Hepatocyte (in vitro differentiated cells): ENCODE measurements around the gene SSBP2. TPM values are rescaled to one million over a fixed set of nuclear protein-coding genes. Genes with fewer than 3 reads are reported as not detected.

ENCODE experiments used
- DNase-seq: peaks from one replicate; pipeline ENCODE4 v3.0.0-alpha.2; 2016; ENCODE audit warnings: low spot score
- H2AFZ ChIP-seq: fragments of 200-600 bp; sonication (generic); 2 replicates; pipeline ENCODE4 v1.6.0; 2016; ENCODE audit warnings: antibody characterized with exemption, mild to moderate bottlenecking
- H3K27ac ChIP-seq: fragments of 200-600 bp; sonication (generic); 2 replicates; pipeline ENCODE4 v1.5.1; 2016; ENCODE audit warnings: mild to moderate bottlenecking
- H3K27me3 ChIP-seq: fragments of 200-600 bp; sonication (generic); 2 replicates; pipeline ENCODE4 v1.6.1; 2016
- H3K36me3 ChIP-seq: fragments of 200-600 bp; sonication (generic); replicated peaks from 2 replicates; pipeline ENCODE4 v1.5.1; 2016; ENCODE audit warnings: low read depth; ENCODE audit not compliant: insufficient read depth
- H3K4me1 ChIP-seq: fragments of 200-600 bp; sonication (generic); 2 replicates; pipeline ENCODE4 v1.5.1; 2016; ENCODE audit warnings: mild to moderate bottlenecking, moderate library complexity; ENCODE audit not compliant: insufficient read depth
- H3K4me2 ChIP-seq: fragments of 200-600 bp; sonication (generic); 2 replicates; pipeline ENCODE4 v1.6.0; 2016
- H3K4me3 ChIP-seq: fragments of 200-600 bp; sonication (generic); 2 replicates; pipeline ENCODE4 v1.5.1; 2016; ENCODE audit warnings: mild to moderate bottlenecking
- H3K79me2 ChIP-seq: fragments of 200-600 bp; sonication (generic); 2 replicates; pipeline ENCODE4 v1.6.0; 2017; ENCODE audit warnings: mild to moderate bottlenecking
- H3K9me2 ChIP-seq: fragments of 200-600 bp; sonication (generic); replicated peaks from 2 replicates; pipeline ENCODE4 v1.6.0; 2017; ENCODE audit warnings: mild to moderate bottlenecking; ENCODE audit not compliant: insufficient read depth
- H3K9me3 ChIP-seq: fragments of 200-600 bp; sonication (generic); 2 replicates; pipeline ENCODE4 v1.5.1; 2016; ENCODE audit warnings: low read depth, mild to moderate bottlenecking
- H4K20me1 ChIP-seq: fragments of 200-600 bp; sonication (generic); 2 replicates; pipeline ENCODE4 v1.6.0; 2016; ENCODE audit warnings: mild to moderate bottlenecking; ENCODE audit not compliant: insufficient read depth, poor library complexity, severe bottlenecking
- EZH2 ChIP-seq: fragments of 200-600 bp; sonication (generic); IDR thresholded peaks from 2 replicates; pipeline ENCODE4 v1.6.1; 2016; ENCODE audit warnings: antibody characterized with exemption, mild to moderate bottlenecking, borderline replicate concordance
- EZH2phosphoT487 ChIP-seq: fragments of 200-600 bp; sonication (generic); IDR thresholded peaks from one replicate; pipeline ENCODE4 v1.6.1; 2018; ENCODE audit warnings: antibody characterized with exemption, mild to moderate bottlenecking, low read depth, moderate library complexity; ENCODE audit not compliant: unreplicated experiment, severe bottlenecking
- WGBS: methylation state at CpG from one replicate; pipeline ENCODE4 v1.1.6; 2016; ENCODE audit warnings: low lambda C conversion rate; ENCODE audit errors: missing lambda C conversion rate; 5-methylcytosine and 5-hydroxymethylcytosine counted together
- polyA plus RNA-seq: library from polyadenylated mRNA; unstranded; fragments of >200 nt; fragmentation: Nextera tagmentation; extraction: Ambion mirVana; gene quantifications from 2 replicates; pipeline ENCODE4 v1.2.1, GENCODE V29; 2016
- total RNA-seq: library from RNA; depleted of rRNA; stranded (reverse); fragments of >200 nt; gene quantifications from 2 replicates; pipeline ENCODE4 v1.2.3, GENCODE V29; 2014
- TF ChIP-seq, protein P1 (sequence below): fragments of 200-600 bp; sonication (generic); IDR thresholded peaks from 2 replicates; pipeline ENCODE4 v1.5.1; 2016; ENCODE audit warnings: antibody characterized with exemption, mild to moderate bottlenecking; ENCODE audit not compliant: poor library complexity

Gene SSBP2
- total and polyA plus RNA-seq, 2 experiments from 2014 or later: 23.7 to 48.2 TPM

DNA sequence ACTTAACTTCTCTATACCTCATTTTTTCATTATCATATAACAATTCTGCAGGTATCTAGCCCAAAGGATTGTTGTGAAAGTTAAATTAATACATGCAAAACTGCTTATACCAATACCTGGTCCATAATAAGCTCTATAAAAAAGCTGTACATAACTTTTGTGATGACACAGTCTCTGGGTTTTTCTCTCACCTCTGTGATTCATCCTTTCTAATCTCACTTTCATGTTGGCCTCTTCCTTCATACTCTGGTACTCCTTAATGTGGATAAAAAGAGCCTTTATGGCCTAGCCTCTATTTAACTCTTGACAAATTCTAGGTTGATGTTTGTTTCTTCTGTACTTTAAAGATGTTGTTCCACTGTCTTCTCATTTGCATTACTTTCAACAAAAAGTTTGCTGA, 194.1 kb downstream of the SSBP2 start:
- no peaks in the 10 kb centered on the region for H3K36me3 ChIP-seq
- no peaks in the 10 kb centered on the region for H3K9me2 ChIP-seq
- TF ChIP-seq EZH2 (no peak), EZH2phosphoT487 (no peak)
- TF ChIP-seq, protein P1, sequence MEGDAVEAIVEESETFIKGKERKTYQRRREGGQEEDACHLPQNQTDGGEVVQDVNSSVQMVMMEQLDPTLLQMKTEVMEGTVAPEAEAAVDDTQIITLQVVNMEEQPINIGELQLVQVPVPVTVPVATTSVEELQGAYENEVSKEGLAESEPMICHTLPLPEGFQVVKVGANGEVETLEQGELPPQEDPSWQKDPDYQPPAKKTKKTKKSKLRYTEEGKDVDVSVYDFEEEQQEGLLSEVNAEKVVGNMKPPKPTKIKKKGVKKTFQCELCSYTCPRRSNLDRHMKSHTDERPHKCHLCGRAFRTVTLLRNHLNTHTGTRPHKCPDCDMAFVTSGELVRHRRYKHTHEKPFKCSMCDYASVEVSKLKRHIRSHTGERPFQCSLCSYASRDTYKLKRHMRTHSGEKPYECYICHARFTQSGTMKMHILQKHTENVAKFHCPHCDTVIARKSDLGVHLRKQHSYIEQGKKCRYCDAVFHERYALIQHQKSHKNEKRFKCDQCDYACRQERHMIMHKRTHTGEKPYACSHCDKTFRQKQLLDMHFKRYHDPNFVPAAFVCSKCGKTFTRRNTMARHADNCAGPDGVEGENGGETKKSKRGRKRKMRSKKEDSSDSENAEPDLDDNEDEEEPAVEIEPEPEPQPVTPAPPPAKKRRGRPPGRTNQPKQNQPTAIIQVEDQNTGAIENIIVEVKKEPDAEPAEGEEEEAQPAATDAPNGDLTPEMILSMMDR: no peak
- H3K4me1 ChIP-seq: no peaks in the 10 kb centered on the region
- H4K20me1 ChIP-seq: no peaks in the 10 kb centered on the region
- H3K79me2 ChIP-seq: no peaks in the 10 kb centered on the region
- H2AFZ ChIP-seq: no peak overlapping the region
- no peak overlapping the region for H3K27ac ChIP-seq
- H3K4me2 ChIP-seq: no peak overlapping the region
- no peak for DNase-seq
- H3K27me3 ChIP-seq: no peaks in the 10 kb centered on the region
- no peaks in the 10 kb centered on the region for H3K9me3 ChIP-seq
- no peak overlapping the region for H3K4me3 ChIP-seq

DNA sequence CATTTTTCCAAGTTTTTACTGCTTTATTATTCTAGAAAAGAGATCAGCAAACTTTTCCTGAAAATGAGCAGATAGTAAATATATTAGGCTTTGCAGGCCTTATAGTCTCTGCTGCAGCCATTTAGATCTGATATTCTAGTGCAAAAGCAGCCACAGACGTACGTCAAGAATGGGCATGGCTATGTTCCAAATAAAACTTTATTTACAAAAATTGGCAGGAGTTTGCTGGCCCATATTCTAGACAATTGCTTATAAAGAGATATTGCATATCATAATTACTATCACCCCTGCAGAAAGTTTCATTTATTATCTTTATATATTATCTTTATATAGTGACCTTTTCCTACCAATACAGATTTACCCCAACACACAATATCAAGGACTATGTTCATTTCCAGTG, 195.0 kb downstream of the SSBP2 start:
- H3K27me3 ChIP-seq: no peaks in the 10 kb centered on the region
- no peaks in the 10 kb centered on the region for H3K4me1 ChIP-seq
- H3K36me3 ChIP-seq: no peaks in the 10 kb centered on the region
- no peaks in the 10 kb centered on the region for H3K79me2 ChIP-seq
- WGBS: 88% methylated on average over 2 of the region's 2 CpGs
- no peak overlapping the region for H3K27ac ChIP-seq
- no peak overlapping the region for H3K4me3 ChIP-seq
- TF ChIP-seq EZH2: no peak
- TF ChIP-seq EZH2phosphoT487: no peak
- TF ChIP-seq, protein P1: no peak
- no peaks in the 10 kb centered on the region for H4K20me1 ChIP-seq
- no peaks in the 10 kb centered on the region for H3K9me3 ChIP-seq
- no peak overlapping the region for H2AFZ ChIP-seq
- H3K4me2 ChIP-seq: no peak overlapping the region
- no peaks in the 10 kb centered on the region for H3K9me2 ChIP-seq
- DNase-seq: no peak

DNA sequence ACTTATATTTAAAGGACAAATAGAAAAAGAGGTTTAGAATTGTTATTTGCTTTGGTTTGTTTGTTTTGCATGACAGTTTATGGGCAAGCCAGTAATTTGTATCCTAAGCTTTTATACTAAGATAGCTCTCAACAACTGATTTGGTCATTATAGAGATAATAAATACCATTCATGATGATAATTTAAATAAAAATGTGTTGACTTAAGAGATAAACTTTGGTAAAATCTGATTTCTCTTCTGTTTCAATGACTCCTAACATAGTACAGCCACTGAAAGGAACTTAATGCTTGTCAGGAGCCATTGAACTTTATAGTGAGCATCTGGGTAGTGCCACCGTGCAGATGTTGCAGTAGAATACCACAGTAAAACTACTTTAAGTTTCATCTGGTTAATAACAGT, 196.2 kb downstream of the SSBP2 start:
- Histone ChIP-seq H3K79me2 (no peaks in the 10 kb centered on the region), H3K4me2 (no peak overlapping the region), H3K27me3 (no peaks in the 10 kb centered on the region), H3K4me3 (no peak overlapping the region), H3K36me3 (no peaks in the 10 kb centered on the region), H3K9me2 (no peaks in the 10 kb centered on the region), H3K4me1 (no peaks in the 10 kb centered on the region), H4K20me1 (no peaks in the 10 kb centered on the region), H3K27ac (no peak overlapping the region), H3K9me3 (no peaks in the 10 kb centered on the region), H2AFZ (no peak overlapping the region)
- TF ChIP-seq, protein P1: no peak
- TF ChIP-seq EZH2phosphoT487: no peak
- TF ChIP-seq EZH2: no peak
- WGBS: 66% methylated on average over 1 of the region's 1 CpG
- no peak for DNase-seq
